ENCODE data around the gene KLK3. TPM values are rescaled to one million over a fixed set of nuclear protein-coding genes. Genes with fewer than 3 reads are reported as not detected.

Gene KLK3
- total and polyA plus RNA-seq, 2 experiments from 2014 or later, result not detected

- H3K4me3 ChIP-seq, result no peak overlapping the region
- TF ChIP-seq, protein P1, sequence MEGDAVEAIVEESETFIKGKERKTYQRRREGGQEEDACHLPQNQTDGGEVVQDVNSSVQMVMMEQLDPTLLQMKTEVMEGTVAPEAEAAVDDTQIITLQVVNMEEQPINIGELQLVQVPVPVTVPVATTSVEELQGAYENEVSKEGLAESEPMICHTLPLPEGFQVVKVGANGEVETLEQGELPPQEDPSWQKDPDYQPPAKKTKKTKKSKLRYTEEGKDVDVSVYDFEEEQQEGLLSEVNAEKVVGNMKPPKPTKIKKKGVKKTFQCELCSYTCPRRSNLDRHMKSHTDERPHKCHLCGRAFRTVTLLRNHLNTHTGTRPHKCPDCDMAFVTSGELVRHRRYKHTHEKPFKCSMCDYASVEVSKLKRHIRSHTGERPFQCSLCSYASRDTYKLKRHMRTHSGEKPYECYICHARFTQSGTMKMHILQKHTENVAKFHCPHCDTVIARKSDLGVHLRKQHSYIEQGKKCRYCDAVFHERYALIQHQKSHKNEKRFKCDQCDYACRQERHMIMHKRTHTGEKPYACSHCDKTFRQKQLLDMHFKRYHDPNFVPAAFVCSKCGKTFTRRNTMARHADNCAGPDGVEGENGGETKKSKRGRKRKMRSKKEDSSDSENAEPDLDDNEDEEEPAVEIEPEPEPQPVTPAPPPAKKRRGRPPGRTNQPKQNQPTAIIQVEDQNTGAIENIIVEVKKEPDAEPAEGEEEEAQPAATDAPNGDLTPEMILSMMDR (IDR thresholded peaks at IDR 0.05; ENCODE audit: low read depth, low read length), result no peak
- H3K9me3 ChIP-seq (ENCODE audit: low read depth), result no peaks in the 10 kb centered on the region
- peaks cover 35% of the 10 kb centered on the region for H3K27me3 ChIP-seq
- H3K27ac ChIP-seq, result no peak overlapping the region
- no peak for DNase-seq (ENCODE audit: low read depth in 1 of 2, low spot score in 1 of 2)
- no peaks in the 10 kb centered on the region for H3K4me1 ChIP-seq (ENCODE audit: low read depth)
- H3K36me3 ChIP-seq, result no peaks in the 10 kb centered on the region
These were observed 27.2 kb upstream of the KLK3 start for GRCh38 chr19:50827476-50827875.

DNA sequence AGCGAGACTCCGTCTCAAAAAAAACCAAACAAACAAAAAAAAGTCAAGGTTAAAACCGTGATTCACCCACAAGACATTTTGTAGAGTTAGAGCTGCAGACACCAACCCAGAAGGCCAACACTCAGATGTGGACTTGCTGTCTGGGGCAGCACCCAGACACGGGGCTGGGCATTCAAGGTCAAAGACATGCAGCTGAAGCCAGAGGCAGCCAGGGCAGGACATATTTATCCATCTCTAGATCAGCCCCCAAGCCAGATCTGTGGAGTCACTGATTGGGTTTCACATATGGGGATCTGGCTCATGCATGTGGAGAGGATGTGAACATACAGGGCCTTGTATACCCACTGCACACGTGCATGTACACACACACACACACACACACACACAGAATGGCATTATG, 24.9 kb upstream of the KLK3 start:
- Histone ChIP-seq H3K4me3 (no peak overlapping the region), H3K4me1 (ENCODE audit: low read depth) (no peaks in the 10 kb centered on the region), H3K36me3 (no peaks in the 10 kb centered on the region), H3K9me3 (ENCODE audit: low read depth) (no peaks in the 10 kb centered on the region), H3K27me3 (peaks cover 14% of the 10 kb centered on the region), H3K27ac (no peak overlapping the region)
- no peak for DNase-seq (ENCODE audit: low read depth in 1 of 2, low spot score in 1 of 2)
- TF ChIP-seq, protein P1 (IDR thresholded peaks at IDR 0.05; ENCODE audit: low read depth, low read length), result no peak

DNA sequence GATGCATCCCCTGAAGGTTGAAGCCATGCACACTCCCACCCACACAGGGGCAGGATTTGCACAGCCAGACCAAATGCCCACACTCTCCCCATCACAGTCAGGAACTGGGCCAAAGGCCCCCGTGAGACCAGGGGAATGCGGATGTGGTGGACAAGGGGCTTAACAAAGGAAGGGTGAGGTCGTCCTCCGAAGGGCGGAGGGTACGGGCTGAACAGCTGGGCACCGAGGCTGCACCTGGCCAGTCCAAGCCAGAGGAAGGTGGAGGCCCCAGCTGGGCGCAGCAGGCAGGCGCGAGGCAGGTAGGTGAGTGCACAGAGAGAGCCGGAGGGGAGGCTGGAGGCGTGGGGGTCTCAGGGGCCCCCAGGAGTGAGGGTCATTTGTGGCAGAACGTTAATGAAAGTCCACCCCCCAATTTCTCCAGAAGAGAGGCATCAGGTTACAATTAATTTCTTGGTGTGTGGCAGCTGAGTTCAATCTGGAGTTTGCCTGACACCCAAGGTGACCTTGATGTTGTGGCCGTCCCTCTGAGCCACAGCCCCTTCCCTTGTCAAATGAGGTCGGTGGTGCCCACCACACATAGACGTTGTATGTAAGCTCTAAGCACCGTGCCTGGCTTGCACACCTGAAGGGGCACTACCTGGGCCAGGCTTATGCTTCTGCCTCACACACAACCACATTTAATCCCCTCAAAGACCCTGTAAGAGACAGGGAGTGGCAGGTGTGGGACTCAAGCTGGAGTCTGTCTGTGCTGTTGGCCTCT, 24.3 kb upstream of the KLK3 start:
- Histone ChIP-seq H3K9me3 (ENCODE audit: low read depth) (no peaks in the 10 kb centered on the region), H3K4me3 (no peak overlapping the region), H3K36me3 (no peaks in the 10 kb centered on the region), H3K27me3 (peaks cover 13% of the 10 kb centered on the region), H3K4me1 (ENCODE audit: low read depth) (no peaks in the 10 kb centered on the region), H3K27ac (no peak overlapping the region)
- TF ChIP-seq, protein P1 (IDR thresholded peaks at IDR 0.05; ENCODE audit: low read depth, low read length), result no peak
- no peak for DNase-seq (ENCODE audit: low read depth in 1 of 2, low spot score in 1 of 2)

- no peak for DNase-seq (ENCODE audit: low read depth in 1 of 2, low spot score in 1 of 2)
- H3K4me3 ChIP-seq, result no peak overlapping the region
- no peaks in the 10 kb centered on the region for H3K4me1 ChIP-seq (ENCODE audit: low read depth)
- no peaks in the 10 kb centered on the region for H3K9me3 ChIP-seq (ENCODE audit: low read depth)
- H3K36me3 ChIP-seq, result no peaks in the 10 kb centered on the region
- H3K27ac ChIP-seq, result no peak overlapping the region
- TF ChIP-seq, protein P1 (IDR thresholded peaks at IDR 0.05; ENCODE audit: low read depth, low read length), result no peak
- H3K27me3 ChIP-seq, result peaks cover 10% of the 10 kb centered on the region
These were observed 23.7 kb upstream of the KLK3 start for GRCh38 chr19:50831026-50831396.

- Histone ChIP-seq H3K4me1 (ENCODE audit: low read depth) (no peaks in the 10 kb centered on the region), H3K4me3 (no peak overlapping the region), H3K27me3 (peaks cover 6% of the 10 kb centered on the region), H3K27ac (no peak overlapping the region), H3K9me3 (ENCODE audit: low read depth) (no peaks in the 10 kb centered on the region), H3K36me3 (no peaks in the 10 kb centered on the region)
- TF ChIP-seq, protein P1 (IDR thresholded peaks at IDR 0.05; ENCODE audit: low read depth, low read length), result no peak
- no peak for DNase-seq (ENCODE audit: low read depth in 1 of 2, low spot score in 1 of 2)
These were observed 22.0 kb upstream of the KLK3 start for GRCh38 chr19:50832666-50833065.

Data from cardiac muscle cell (in vitro differentiated cells and primary cell).